KG1 (cell line): ENCODE data around the gene INPP4A.

Experiments used
- DNase-seq: peaks from one replicate; lab custom pipeline; 2025; lab: John Stamatoyannopoulos, UW

Gene INPP4A

GRCh38 chr2:98541906-98542305 lies 97.2 kb downstream of the INPP4A start:
- no peak for DNase-seq

- no peak for DNase-seq
These were observed 98.6 kb downstream of the INPP4A start for GRCh38 chr2:98543214-98543613.

- no peak for DNase-seq
These were observed 99.2 kb downstream of the INPP4A start for GRCh38 chr2:98543842-98544241.

- DNase-seq, result no peak
These were observed 100.9 kb downstream of the INPP4A start for GRCh38 chr2:98545591-98545990.

DNA sequence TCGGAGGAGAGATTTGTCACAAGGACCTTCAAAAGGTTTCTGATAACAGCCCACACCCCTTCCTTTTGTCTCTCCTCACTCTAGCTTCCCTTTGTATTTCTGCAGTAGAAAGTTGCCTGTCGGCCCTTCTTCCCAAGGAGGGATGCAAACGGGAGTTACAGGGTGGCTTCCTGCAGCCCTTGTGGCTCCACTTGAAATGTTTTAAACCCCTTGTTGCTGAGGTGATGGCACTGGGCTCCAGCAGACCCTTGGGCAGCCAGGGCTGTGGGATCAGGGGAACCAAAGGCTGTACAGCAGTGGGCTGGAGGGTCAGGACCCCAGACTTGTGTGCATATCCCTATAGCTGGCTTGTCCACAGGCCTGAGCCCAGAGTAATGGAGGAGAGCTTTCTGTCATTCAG lies 101.5 kb downstream of the INPP4A start:
- no peak for DNase-seq

GRCh38 chr2:98547092-98547790 lies 102.6 kb downstream of the INPP4A start:
- DNase-seq, result no peak

- DNase-seq, result no peak
These were observed 104.5 kb downstream of the INPP4A start for GRCh38 chr2:98548920-98549818.

DNA sequence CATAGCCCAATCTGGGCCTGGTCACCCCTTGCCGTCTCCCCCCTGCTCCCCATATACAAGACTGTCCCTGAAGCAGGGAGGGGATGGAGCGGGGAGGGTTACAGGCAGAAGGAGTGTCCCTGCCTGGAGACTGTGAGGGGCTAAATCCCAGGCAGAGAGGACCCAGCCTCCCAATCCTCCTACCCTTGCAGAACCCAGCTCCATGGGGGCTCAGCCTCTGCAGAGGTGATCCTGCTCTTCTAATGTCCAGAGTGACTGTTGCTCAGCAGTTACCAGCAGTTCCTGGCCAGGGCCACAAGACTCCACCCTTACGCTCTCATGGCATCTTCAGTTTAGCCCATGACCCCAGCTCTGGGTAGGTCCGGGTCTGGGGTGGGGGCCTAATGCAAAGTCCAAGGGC lies 105.5 kb downstream of the INPP4A start:
- no peak for DNase-seq

DNA sequence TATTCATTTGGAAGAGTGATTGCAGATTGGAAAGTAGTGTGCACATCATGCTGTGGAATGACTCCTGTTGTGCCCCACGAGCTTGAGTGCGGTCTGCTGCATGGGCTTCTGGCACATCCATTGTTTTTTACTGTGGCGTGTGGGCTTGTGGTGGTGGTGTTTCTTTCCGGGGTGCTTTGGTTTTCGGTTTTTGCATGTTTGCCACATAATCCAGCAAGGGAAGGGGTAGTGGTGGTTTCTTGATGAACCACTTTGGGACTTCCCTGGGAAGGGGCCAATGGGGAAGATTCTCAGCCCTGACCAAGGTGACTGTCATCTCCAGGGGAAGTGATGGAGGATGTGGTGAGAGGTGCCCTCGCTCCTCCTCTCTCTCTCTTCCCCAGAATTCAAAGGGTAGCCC lies 106.7 kb downstream of the INPP4A start:
- no peak for DNase-seq

DNA sequence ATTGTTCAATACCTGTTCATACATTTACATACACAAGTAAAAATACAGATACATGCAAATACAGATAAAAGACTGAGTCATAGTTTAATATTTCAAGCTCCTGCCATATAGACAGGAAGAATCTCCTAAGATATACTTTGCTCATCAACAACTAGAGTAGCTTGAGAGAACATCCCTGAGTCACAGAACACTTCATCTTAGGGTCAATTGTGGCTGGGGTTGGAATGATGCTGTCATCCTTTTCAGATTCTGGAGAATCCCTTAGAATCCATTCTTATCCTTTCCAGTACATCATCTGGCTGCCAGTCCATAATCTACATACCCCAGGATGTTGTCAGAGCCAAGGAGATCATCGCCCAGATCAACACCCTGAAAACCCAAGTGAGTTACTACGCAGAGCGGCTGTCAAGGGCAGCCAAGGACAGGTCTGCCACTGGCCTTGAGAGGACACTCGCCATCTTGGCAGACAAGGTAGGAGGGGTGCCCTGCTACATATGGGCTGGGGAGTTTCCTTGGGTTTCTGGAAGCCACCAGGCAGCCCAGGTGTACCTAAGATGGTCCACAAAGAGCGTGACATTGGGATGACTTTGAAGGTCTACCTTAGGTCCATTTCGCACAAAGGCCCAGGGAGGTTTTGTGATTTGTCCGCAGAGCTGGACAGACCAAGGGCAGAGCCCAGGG lies 108.0 kb downstream of the INPP4A start:
- no peak for DNase-seq

DNA sequence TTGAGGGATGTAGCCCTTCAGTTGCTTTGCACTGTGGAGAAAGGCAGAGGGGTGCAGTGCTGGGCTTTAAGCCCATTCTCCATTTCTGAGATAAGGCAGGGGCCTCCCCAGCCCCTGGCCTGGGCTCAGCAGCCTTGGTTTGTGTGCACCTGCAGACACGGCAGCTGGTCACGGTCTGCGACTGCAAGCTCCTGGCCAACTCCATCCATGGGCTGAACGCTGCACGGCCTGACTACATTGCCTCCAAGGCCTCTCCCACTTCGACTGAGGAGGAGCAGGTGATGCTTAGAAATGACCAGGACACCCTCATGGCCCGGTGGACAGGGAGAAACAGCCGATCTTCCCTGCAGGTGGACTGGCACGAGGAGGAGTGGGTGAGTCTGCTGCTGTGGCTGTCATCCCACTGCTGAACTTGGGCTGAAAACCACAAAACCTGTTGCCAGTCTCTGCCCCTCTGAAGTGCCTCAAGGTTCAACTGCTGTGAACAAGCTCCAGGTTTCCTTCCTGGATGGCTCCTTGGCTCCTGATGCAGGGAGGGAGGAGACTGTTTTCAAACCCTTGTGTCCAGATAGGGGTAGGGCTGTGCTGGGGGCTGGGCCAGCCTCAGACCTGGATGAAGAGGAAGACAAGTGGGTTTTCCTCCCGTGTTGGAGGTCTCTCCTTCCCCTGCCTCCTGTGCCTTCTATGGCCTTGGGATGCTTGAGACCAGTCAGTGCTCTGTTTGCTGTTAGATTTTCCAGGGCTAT lies 109.6 kb downstream of the INPP4A start:
- no peak for DNase-seq

DNA sequence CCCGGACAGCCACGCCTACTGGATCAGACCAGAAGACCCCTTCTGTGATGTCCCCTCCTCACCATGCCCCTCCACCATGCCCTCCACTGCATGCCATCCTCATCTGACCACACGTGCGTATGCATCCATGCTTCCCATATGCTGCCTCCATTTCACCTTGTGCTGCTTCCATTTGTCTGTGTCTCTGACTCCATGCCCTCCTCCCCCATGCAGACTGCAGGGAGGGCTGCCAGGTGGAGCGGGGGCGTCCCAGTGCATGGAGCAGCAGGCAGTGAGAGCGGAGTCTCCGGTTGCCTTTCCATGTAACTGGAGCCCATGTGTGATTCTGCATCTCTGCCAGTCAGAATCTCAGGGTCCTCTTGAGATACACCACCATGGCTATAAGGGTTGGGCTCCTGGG lies 111.0 kb downstream of the INPP4A start:
- no peak for DNase-seq

DNA sequence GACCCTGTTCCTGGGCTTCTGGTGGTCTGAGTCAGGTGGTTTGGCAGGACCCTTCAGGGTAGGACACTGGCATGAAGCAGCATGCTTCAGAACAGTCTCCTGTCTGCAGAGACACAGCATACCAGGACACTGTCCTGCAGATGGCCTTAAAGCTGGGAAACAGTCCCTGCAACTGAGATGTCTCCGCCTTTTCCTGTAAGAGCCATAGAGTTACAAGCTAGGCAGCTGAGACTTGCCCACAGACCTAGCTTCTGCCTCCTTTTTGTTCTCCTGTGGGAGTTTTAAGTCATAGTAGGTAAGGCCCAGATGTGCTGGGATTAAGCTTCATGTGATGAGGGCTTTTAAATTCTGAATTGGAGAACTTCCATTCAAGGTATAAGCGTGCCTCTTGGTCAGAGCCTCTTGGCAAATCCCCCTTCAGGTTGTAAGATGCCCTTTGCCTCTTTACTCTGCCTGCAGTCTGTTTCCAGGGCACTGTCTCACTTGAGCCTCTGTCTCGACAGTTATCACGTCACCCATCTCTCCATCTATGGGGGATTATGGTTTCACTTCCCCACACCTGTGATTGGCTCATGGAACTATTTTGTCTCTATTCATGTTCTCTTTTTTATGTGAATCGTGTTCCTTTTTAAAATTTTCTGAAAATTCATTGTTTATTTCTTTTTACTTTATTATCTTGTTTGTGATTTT lies 111.8 kb downstream of the INPP4A start:
- no peak for DNase-seq

DNA sequence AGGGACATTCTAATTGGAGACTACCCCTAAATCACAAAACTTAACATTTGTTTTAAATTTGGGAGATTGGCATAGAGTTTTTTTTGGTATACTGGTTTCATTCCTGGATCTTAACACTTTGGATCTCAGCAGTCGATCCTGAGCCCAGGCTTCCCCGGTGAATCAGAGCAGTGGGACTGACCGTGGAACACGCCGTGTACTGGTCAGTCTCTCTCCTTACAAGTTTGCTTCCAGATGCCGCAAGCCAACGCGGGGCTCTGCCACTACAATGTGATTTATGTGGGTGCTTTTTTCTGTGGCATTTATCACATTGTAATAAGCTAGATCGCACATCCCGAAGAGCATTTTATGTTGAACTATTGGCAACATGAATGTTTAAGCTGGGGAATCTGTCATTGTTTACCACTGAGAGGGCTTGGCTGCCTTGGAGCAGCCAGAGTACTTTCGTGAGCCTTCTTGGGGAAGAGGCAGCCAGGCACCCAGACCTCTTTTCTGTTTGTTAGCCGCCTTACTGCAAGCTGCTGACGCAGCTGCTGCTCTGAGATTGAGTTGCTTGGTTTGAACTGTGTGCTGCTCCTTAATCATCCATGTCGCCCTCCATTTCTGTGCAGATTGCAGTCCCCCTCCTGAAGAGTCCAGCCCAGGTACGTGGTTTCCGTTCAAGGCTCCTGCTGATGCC lies 114.3 kb downstream of the INPP4A start:
- no peak for DNase-seq

GRCh38 chr2:98559581-98559980 lies 114.9 kb downstream of the INPP4A start:
- no peak for DNase-seq

DNA sequence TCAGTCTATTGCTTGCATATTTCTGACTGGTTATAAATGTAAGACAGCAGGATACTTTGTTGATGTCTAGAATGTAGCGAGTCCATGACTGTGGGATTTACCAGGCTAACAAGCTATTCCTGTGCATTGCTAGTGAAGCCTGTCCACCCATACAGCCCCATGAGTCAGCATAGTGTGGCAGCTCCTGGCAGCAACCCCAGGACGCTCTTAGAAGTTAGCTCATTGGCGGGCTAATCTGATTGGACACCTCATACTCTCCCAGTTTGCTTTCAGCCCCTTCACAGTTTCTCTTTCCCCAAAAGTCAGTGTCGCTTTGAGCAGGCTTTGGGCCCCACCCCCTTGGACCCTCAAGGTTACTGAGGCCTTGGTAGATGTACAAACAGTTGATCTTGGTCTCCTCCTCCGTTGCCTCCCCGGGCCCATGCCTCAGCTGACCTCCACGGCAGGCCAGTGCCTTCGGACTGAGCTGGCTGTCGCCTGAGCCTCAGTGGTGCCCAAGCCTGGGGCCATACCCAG lies 115.7 kb downstream of the INPP4A start:
- DNase-seq, result no peak

DNA sequence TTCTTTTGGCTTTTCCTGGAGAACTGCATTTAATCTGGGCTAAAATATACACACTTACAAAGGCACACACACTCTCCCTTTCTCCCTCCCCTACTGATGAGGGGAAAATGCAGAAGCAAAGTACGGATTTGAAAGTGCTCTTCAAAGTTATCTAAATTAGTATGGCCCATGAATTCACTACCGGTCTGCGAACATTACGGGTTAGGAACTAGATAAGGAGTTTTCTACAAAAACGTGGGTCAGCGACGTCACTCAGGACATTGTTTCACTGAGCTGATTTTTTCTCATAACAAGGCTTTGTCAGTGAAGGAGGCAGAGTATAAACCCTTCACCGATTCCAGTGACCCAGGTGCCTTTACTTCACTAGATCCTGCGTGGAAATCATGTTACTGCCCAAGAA lies 116.4 kb downstream of the INPP4A start:
- DNase-seq, result no peak

- DNase-seq, result no peak
These were observed 117.4 kb downstream of the INPP4A start for GRCh38 chr2:98561902-98562695.

DNA sequence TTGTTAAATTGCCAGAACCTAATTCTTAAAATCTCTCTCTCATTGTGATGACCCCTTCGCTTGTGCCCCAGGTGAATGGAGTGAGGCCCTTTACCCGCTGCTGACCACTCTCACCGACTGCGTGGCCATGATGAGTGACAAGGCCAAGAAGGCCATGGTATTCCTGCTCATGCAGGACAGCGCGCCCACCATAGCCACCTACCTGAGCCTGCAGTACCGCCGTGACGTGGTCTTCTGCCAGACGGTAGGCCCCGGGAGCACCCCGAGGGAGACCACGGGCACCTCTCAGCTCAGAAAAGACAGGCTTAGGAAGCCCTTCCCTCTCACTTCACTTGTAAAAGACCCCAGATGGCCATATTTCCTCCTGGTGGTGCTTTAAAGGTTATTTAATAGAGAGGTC lies 118.7 kb downstream of the INPP4A start:
- no peak for DNase-seq
